HG03432 (cell line): ENCODE results near the gene EGLN1.
"Not testable (repeated sequence)": the region's sequence is repeated elsewhere in the genome, so short reads cannot be mapped to it uniquely, and the experiment has no call there.

ENCODE experiments used
- ATAC-seq: cut with Tn5 transposase; IDR thresholded peaks from one replicate; pipeline ENCODE4 v1.9.1; 2021; ENCODE audit warnings: mild to moderate bottlenecking, moderate library complexity; ENCODE audit not compliant: unreplicated experiment

Gene EGLN1

DNA sequence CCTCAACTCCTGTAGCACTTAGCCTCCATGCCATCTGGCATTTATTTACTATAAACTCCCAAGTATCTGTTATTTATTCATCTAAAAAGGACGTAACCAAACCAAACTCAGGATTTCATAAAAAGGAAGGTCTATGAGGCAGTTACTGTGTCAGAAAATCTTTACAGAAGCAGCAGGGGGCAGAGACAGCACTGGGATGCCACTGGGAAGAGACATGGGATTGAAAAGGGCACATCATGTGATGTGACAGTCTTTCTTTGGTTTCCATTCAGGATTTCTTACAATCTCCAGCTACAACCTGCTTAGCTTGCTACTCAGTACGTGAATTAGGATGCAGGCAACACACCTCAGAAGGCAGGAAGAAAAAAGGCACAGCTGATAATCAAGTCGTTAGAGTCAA is 52.8 kb downstream of the EGLN1 start:
- no peak for ATAC-seq

DNA sequence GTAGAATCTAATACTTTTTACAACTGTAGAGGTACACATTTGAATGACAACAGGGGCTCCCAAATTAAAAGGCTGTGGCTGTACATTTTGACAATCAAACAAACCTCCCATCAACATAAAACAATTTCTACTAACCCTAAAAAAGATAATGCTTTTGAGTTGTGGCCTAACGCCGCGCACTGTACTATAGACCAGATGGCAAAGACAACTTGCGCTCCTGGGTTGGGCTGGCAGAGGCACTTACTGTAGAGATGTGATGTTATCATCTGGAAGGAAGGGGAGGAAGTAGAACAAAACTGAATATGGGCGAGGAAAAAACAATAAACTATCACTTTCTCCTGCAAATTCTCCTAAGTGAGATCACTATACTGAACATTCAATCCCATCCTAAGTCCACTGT is 57.9 kb downstream of the EGLN1 start:
- ATAC-seq, result no peak

DNA sequence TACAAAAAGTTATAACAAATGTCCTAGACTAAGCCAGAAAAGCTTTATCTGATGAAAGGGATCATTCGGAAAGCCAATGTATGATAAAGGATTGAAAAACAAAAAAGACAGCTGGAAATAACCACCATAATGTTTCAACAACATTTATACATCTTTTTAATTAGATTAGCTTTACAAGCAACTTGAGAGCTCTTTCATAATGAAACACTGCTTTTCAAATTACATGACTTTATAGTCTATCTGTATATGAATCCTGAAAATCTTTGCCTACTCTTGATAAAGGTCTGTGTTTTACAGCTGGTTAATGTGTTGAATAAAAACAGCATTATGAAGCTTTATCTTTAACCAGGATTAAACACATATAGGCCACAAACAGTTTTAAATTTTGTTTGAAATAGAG is 58.5 kb downstream of the EGLN1 start:
- ATAC-seq, result no peak

DNA sequence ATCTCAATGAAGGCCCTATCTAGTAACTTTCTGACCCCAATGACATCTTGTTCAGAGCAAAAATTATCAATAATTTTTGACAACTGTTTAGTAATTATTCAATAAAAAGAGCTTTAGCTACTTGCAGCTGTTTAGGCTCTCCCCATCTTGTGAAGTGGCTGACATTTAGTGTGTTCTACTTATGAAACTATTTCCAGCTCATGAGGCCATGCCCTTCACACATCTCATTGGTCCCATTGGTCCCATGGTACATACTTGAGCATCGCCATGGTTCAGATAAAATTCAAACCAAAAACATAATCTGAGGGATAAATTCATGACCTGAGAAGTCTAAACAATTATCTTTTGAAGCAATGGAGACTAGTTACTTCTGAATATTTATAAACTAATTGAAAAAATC is 59.8 kb downstream of the EGLN1 start:
- no peak for ATAC-seq

DNA sequence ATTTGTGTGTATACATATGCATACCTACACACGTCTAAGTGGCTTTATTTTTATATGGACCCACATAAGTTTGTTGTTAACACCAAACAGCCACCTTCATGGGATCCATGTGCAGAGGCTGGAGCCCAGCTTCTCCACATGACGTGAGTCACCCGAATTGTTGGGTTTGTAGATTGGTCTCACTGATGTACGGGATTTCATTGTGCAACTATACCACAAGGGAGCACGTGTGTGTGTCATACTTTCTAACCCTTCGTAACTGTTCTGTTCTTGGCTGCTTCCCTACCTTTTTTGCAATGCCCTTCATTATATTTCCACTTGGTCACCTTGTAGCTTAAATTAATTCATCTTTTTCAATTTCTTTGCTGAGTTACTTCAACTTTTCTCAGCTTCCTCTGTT is 63.0 kb downstream of the EGLN1 start:
- ATAC-seq, result no peak

DNA sequence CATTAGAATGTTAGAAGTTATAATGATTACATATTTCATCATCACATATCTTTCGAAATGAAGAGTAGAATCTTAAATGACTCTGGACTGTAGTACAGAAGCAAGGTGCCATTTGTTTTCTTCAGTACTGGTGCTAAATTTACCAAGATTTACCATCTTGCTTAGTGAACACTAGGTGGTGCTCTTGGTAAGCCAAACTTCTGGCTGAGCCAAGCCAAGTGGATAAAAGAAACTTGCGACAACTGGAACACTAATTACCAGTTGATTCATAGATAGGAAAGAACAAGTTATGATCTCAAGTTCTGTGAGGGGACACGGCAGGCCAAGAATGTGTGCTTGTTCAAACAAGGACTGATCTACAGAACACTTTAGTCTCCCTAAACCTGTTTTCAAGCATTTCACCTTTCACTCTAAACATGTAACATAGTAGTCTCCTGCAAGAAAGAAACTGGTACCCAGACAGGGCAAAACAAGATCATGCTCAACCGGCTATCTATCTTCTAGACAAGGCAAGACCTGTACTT is 64.2 kb downstream of the EGLN1 start:
- peak; percentile 90 for ATAC-seq

DNA sequence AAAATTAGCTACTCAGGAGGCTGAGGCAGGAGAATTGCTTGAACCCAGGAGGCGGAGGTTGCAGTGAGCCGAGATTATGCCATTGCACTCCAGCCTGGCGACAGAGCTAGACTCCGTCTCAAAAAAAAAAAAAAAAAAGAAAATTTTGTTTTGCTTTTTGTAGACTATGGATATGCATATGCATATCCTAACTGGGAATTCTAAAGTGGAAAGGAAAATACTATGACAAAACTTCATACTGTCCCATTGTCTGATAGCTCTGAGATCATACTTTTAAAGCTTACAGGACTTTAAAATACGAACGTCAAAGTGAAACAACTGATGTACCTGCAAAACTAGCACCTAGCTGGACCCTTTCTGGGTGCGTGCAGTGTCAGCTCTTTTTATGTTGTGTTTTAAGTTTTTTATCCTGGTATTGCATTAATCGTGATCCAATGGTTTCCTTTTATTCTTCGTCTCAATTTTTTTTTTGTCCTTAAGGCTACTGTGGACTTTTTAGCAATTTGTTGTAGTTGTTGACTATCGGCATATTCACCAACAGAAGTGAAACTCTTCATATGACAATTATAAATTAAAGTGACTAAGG is 64.8 kb downstream of the EGLN1 start:
- peak; percentile 10 for ATAC-seq

DNA sequence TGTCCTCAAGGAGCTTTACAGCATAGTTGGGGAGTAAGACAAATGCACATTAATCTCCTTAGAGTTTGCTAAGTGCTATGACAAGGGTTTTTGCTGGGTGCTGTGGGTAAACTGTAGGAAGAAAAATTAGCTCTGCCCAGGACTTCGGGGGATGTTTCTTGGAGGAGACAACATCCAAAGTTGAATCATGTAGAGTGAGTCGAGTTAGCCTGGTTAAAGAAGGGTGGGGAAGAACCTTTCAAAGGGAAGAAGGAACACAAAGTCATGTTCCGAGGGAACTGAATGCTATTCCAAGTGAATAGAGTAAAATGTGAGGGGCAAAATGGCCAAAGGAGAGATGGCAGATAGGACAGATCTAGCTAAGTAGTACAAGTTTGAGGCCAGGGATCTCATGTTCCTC is 66.9 kb downstream of the EGLN1 start:
- no peak for ATAC-seq

DNA sequence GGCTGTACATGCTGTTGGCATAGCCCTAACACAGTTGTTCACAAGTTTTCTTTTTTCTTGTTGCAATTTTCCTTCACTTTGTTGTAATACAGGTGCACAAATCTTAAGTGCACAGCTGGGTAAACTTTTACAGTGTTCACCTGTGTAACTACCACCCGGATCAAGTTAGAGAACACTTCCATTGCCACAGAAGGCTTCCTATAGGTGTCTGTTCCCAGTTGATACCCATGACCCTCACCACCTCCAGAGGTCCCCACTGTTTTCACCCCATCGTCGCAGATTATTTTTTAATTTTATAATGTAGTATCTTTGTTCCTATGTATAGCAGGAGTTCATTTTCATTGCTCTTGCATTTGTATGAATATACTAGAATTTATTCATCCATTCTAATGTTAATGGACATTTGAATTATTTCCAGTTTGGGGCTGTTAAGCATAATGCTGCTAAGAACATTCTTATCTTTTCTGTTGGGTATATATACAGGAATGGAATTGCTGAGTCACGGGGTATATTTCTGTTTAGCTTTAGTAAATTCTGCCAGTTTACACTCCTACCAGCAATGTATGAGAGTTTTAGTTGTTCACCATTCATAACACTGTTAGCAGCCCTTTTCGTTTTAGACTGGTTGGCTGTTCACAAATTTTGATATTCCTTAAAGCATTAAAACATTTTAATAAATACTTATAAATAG is 67.6 kb downstream of the EGLN1 start:
- ATAC-seq, result no peak

DNA sequence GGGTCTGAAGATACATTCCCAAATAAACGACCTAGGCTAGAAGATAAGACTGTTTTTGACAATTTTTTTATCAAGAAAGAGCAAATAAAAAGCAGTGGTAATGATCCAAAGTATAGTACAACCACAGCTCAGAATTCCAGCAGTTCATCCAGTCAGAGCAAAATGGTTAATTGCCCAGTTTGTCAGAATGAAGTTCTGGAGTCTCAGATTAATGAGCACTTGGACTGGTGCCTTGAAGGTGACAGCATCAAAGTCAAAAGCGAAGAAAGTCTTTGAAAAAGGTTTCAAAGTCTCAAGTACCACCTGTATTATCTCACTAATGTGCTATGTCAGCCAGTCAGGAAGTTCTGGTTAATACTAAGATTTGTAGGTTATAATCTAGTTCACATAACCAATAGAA is 69.0 kb downstream of the EGLN1 start:
- ATAC-seq, result no peak

DNA sequence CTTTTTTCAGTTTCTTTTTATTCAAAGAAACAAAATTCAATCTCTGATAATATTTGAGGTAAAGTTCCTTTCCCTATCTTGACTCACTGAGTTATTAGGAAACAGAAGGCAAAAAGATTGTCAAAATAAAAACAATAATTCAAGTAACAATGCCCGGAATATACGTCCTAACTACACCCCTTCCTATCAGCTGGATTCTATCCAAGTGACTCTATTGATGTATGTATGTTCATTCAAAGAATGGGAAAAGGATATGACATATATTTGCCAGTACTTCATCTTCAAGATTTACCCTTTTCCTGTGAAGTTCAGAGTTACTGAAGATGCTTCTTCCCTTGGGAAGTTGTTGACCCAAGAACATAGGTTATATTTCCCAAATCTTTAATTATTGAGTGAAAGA is 70.3 kb downstream of the EGLN1 start:
- no peak for ATAC-seq

DNA sequence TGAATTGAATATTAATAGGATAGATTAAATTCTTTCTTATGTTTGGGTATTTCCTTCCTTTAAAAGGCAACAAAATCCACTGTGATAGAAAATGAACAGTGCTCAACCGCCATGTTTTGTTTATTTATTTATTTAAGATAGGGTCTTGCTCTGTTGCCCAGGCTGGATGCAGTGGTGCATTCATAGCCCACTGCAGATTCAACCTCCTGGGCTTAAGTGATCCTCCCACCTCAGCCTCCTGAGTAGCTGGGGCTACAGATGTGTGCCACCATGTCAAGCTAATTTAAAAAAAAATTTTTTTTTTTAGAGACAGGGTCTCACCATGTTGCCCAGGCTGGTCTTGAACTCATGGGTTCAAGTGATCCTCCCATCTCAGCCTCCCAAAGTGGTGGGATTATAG is 73.2 kb downstream of the EGLN1 start:
- not testable (repeated sequence) for ATAC-seq

DNA sequence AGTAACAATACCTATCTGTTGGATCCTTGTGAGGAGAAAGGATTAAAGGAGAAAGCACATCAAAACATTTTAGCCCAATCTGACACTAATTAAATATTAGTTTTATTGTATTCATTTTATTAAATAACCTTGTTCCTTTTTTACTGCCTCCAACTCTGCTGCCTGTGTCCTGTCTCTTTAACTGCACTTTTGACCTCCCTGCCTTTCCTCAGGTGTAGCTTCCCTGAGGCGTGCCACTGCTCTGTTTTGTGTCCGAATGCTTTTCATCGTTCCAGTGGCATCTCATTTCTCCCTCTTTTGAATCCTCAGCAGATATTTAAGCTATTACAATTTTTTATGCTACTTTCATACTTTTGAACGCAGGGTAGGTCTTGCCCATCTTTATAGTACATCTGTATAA is 73.6 kb downstream of the EGLN1 start:
- ATAC-seq, result no peak

DNA sequence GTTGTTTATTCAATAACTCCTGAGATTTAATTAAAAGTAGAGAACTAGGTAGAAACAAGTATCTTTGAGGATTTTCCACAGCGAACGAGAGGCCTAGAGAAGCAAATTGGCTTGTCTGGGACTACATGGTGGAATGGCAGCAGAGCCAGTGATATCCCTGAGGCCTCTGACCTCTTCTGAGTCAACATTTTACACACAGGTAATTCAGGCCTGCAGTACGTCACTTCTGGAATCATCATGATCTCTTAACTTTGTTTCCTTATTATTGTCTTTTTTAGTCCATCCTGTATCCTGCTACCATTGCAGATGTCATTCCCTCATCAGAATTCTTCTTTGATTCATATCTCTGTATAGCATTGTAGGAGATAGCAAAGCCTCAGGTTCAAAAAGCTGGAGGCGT is 74.1 kb downstream of the EGLN1 start:
- ATAC-seq, result no peak

DNA sequence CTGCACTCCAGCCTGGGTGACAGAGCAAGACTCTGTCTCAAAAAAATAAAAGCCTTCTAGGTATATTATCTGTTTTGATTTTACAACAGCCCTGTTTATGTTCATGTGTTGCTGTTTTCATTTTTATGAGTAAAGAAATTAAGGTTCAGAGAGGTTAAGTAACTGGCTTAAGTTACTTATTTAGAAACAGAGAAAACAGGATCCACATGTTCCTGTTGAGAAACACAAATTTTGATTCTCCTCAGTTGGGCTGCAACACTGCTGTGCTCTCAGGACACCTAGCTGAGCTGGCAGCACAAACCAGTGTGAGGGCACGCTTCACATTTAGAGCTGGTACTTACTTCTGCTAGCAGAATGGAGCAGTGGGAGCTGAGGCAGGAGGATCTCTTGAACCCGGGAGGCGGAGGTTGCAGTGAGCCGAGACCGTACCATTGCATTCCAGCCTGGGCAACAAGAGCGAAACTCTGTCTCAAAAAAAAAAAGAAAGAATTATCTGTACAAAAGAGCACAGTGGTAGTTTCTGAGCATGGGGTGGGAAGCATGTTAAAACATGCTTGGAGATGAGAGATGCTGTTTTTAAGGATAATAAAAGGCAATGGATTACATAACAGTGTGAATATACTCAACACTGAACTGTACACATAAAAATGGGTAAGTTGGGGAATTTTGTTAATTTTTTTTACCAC is 81.6 kb downstream of the EGLN1 start:
- ATAC-seq, result no peak

DNA sequence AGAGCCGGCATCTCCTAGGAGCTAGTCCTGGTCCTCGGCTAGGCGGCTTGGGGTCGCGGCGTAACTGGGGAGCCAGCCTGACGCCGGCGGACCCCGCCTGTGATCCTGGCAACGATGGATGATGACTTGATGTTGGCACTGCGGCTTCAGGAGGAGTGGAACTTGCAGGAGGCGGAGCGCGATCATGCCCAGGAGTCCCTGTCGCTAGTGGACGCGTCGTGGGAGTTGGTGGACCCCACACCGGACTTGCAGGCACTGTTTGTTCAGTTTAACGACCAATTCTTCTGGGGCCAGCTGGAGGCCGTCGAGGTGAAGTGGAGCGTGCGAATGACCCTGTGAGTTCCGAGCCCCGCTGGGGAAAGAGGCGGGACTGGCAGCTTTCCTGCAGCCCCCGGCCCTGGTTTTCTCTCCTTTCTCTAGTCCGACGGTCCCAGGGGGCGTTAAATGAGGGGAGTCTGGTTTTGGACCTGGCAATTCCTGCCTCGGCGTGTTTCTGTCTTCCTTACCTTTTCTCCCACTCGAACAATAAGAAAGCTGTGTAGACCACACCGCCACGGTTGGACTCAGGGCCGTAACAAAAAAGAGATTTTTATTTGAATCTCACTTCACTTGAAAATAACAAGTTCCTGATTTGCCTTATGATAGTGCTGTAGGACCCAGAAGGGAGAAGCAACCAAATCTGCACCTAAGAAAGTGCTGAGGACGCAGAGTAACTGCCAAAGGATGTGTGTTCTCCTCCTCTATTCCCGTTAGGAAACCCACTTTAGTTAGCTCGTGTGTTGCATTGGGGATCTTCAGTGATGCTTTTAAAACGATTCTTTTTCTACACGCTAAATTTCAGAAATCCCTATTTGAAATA is 83.6 kb downstream of the EGLN1 start, which contains the start of gene SPRTN:
Gene SPRTN (plus strand): TSS at position 24 of the 859 bp plus-strand sequence. CDS start 91 bp downstream, at position 115.
- ATAC-seq, result peak; percentile 13

DNA sequence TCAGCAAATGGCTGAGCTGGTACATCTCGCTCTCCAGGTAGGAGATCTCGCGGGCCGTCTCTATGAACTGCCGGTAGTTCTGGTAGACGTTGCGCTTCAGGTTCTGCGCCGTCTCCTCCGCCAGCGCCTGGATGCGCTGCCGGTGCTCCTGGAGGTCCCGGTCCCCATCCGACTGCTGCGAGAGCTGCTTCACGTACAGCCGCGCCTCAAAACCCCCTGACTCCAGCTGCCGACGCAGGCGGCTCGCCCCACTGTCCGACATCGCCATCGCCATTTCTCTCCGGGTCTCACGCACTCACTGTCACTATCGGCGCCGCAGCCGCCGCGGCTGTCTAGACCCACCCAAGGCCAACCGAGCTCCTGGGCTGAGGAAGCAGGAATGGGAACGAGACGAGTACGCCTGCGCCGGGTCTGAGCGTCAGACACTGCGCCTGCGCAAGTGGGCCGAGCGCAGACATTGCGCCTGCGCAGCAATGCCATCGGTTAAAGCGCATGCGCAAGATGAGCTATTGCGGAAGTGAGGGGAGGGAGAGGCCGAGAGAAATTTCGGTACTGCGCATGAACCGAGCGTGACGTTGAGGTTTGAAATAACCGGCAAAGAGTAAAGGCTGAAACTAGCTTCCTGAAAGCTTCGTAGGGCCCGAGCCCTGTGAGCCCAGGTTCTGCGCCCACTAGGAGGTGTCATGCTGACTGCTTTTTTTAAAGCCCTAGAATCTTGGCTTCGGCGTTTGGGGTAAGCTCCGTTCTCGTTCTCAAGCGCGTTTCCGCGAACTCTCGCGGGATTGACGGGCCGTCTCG is 84.4 kb downstream of the EGLN1 start, which contains the start of gene EXOC8:
Gene EXOC8 (minus strand): TSS at position 381 of the 798 bp plus-strand sequence. CDS start 107 bp downstream, at position 274.
- peak; percentile 75 for ATAC-seq

DNA sequence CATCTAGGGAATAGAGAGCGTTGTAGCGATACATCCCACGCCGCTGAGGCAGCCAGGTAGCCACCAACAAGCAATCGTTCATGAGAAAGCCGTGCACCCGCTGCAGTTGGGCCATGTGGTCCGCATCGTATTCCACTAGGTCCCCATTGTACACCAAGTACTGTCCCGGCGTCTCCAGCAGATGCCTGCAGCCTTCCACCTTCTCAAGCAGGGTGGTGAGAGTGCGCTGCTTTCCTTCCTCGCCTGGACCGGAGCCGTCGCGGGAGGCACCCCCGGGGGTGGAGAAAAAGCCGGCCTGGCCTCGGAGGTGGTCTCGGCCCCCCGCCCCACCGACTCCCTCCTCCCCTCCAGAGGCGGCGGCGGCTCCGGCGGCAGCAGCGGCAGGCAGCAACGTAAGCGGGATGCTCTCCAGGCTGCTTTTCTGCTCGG is 85.0 kb downstream of the EGLN1 start:
- ATAC-seq, result peak; percentile 27

DNA sequence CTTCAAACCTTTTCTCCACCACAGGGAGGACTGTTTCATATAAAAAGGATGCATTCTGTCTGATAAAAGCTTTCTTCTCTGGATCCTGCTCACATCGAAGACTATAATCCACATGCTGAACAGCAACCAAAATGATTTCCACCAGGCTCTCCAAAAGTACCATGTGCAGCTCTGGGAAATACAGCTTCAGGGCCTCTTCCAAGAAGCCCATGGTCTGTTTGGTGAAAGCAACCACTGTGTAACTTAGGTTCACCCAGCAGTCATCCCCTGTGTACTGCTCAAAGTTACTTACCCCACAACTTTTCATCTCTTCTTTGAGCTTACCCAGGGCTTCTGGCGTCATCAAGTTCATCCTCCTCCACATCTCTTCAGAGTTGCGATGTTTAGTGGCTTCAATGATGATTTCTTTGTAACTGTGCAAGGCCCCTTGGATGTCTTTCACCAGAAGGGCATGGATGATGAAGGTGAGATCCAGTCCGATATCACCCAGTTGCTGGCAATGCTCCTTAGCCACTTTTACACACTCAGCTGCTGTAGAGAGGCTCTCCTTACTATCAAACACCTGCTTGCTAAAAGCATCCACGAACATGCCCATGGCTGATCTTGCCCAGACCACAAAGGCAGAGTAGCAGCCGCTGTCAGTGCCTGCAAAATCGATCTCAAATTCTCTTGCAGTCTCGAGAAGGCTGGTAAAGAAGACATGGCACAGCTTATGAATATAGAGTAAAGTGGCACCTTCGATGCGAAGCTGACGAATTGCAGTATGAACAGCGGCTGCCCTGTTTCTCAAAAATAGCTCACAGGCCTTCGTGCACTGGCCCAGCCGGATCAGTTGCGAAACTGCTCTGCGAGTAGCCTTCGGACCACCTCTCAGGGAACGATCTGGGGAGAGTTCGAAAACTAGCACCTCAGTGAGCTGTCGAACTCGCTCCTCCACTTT is 86.2 kb downstream of the EGLN1 start:
- no peak for ATAC-seq
